ENCODE data around the gene HID1. TPM values are rescaled to one million over a fixed set of nuclear protein-coding genes. Genes with fewer than 3 reads are reported as not detected.

Gene HID1
- total RNA-seq, 1 experiment from 2014 or later, result 12.7 TPM

DNA sequence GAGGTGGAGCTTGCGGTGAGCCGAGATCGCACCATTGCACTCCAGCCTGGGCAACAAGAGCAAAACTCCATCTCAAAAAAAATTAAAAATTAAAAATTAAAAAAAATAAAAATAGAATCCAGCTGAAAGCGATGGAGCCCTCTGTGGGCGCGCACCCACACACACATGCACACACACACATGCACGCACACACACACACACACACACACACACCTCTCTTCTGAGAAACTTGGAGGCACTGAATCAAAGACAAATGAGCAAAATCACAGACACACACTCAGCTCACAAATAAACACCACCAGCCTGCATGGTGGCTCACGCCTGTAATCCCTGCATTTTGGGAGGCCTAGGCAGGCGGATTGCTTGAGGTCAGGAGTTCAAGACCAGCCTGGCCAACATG, 69.5 kb downstream of the HID1 start:
- TF ChIP-seq, protein P1, sequence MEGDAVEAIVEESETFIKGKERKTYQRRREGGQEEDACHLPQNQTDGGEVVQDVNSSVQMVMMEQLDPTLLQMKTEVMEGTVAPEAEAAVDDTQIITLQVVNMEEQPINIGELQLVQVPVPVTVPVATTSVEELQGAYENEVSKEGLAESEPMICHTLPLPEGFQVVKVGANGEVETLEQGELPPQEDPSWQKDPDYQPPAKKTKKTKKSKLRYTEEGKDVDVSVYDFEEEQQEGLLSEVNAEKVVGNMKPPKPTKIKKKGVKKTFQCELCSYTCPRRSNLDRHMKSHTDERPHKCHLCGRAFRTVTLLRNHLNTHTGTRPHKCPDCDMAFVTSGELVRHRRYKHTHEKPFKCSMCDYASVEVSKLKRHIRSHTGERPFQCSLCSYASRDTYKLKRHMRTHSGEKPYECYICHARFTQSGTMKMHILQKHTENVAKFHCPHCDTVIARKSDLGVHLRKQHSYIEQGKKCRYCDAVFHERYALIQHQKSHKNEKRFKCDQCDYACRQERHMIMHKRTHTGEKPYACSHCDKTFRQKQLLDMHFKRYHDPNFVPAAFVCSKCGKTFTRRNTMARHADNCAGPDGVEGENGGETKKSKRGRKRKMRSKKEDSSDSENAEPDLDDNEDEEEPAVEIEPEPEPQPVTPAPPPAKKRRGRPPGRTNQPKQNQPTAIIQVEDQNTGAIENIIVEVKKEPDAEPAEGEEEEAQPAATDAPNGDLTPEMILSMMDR (conservative IDR thresholded peaks at IDR 0.05), result no peak
- Mint-ChIP-seq H3K9me3 (peaks cover 0 to 3% of the 10 kb centered on the region in 2 experiments; a peak in 1 of 5 replicates), H3K27ac (no peak overlapping the region), H3K36me3 (ENCODE audit: insufficient read depth in 1 of 3, low read depth in 3 of 3) (peaks cover 0 to 2% (median 0%) of the 10 kb centered on the region in 3 experiments; a peak in 3 of 7 replicates), H3K27me3 (ENCODE audit: low read depth) (peaks cover 47% of the 10 kb centered on the region), H3K4me3 (no peak overlapping the region), H3K4me1 (peaks cover 11 to 22% of the 10 kb centered on the region in 2 experiments)
- no peak overlapping the region for H4K5ac ChIP-seq (ENCODE audit: insufficient read length, low read depth, low read length)
- no peak overlapping the region for H2BK5ac ChIP-seq (ENCODE audit: insufficient read length, low read length)
- no peaks in the 10 kb centered on the region for H3K79me2 ChIP-seq (ENCODE audit: insufficient read depth, low read length)
- no peak overlapping the region for H3K4me2 ChIP-seq (ENCODE audit: insufficient read depth, insufficient read length, low read length)
- no peak overlapping the region for H3K56ac ChIP-seq (ENCODE audit: insufficient read length, low read depth, low read length)
- no peak overlapping the region for H3K14ac ChIP-seq (ENCODE audit: insufficient read depth, low read length)
- H3K27ac ChIP-seq (ENCODE audit: insufficient read length, low read depth, low read length), result no peak overlapping the region
- H3K9ac ChIP-seq (ENCODE audit: extremely low read depth, insufficient read length, low read length), result no peak overlapping the region
- peaks cover 3% of the 10 kb centered on the region for H3K4me1 ChIP-seq (ENCODE audit: insufficient read depth, low read length)
- no peak overlapping the region for H3K18ac ChIP-seq (ENCODE audit: insufficient read length, low read depth, low read length)
- WGBS (ENCODE audit: extremely low coverage, insufficient read length, low lambda C conversion rate), result no CpG with 5 or more reads among the region's 9 CpGs
- no peaks in the 10 kb centered on the region for H3K9me3 ChIP-seq (ENCODE audit: control insufficient read depth, low read depth, low read length)
- H3K23me2 ChIP-seq (ENCODE audit: insufficient read length, low read depth, low read length, poor library complexity, severe bottlenecking), result no peaks in the 10 kb centered on the region
- H2AFZ ChIP-seq (ENCODE audit: low read length), result no peak overlapping the region
- no peak overlapping the region for H2AK5ac ChIP-seq (ENCODE audit: insufficient read length, low read length)
- no peak overlapping the region for H4K8ac ChIP-seq (replicated peaks; ENCODE audit: insufficient read length, low read depth, low read length)
- no peaks in the 10 kb centered on the region for H3K27me3 ChIP-seq (ENCODE audit: insufficient read depth, low read length)
- no peak overlapping the region for H3T11ph ChIP-seq (ENCODE audit: low read length)
- no peak overlapping the region for H3K23ac ChIP-seq (ENCODE audit: insufficient read length, low read depth, low read length)
- no peak overlapping the region for H2BK12ac ChIP-seq (ENCODE audit: insufficient read length, low read depth, low read length)
- no peak overlapping the region for H4K91ac ChIP-seq (ENCODE audit: insufficient read length, low read depth, low read length)
- no peaks in the 10 kb centered on the region for H4K20me1 ChIP-seq (ENCODE audit: control insufficient read depth, insufficient read depth, insufficient read length)
- H2BK120ac ChIP-seq (ENCODE audit: low read depth, low read length, poor library complexity, severe bottlenecking), result no peak overlapping the region
- no peak overlapping the region for H2BK15ac ChIP-seq (ENCODE audit: low read depth, low read length)
- no peak overlapping the region for H3K4ac ChIP-seq (ENCODE audit: low read depth, low read length)
- no peak for DNase-seq
- H2BK20ac ChIP-seq (ENCODE audit: low read depth, low read length, poor library complexity, severe bottlenecking), result no peak overlapping the region
- H3K79me1 ChIP-seq (ENCODE audit: insufficient read depth, low read depth, low read length, poor library complexity, severe bottlenecking), result no peaks in the 10 kb centered on the region

Data from H9 (cell line).